ENCODE data around the gene ME3.

ME3 gene

GRCh38 chr11:86515297-86516094, 156.9 kb downstream of the ME3 start:
- Mint-ChIP-seq H3K4me1 (peaks cover 59% of the 10 kb centered on the region), H3K27ac (peak overlapping the region; percentile 83), H3K9me3 (no peaks in the 10 kb centered on the region), H3K27me3 (ENCODE audit: low read depth, poor library complexity) (no peaks in the 10 kb centered on the region), H3K4me3 (peak overlapping the region; percentile 19), H3K36me3 (ENCODE audit: low read depth) (no peaks in the 10 kb centered on the region)
- TF ChIP-seq CTCF (IDR thresholded peaks at IDR 0.05), result no peak
- DNase-seq, result no peak

- H3K27me3 Mint-ChIP-seq (ENCODE audit: low read depth, poor library complexity), result no peaks in the 10 kb centered on the region
- no peaks in the 10 kb centered on the region for H3K36me3 Mint-ChIP-seq (ENCODE audit: low read depth)
- no peak overlapping the region for H3K4me3 Mint-ChIP-seq
- H3K4me1 Mint-ChIP-seq, result peaks cover 56% of the 10 kb centered on the region
- DNase-seq, result no peak
- TF ChIP-seq CTCF (IDR thresholded peaks at IDR 0.05), result no peak
- peak overlapping the region; percentile 40 for H3K27ac Mint-ChIP-seq
- no peaks in the 10 kb centered on the region for H3K9me3 Mint-ChIP-seq
These were observed 158.0 kb downstream of the ME3 start for GRCh38 chr11:86514453-86514852.

- Mint-ChIP-seq H3K9me3 (no peaks in the 10 kb centered on the region), H3K36me3 (ENCODE audit: low read depth) (no peaks in the 10 kb centered on the region), H3K4me3 (no peak overlapping the region), H3K27ac (no peak overlapping the region), H3K27me3 (ENCODE audit: low read depth, poor library complexity) (no peaks in the 10 kb centered on the region), H3K4me1 (peaks cover 50% of the 10 kb centered on the region)
- DNase-seq, result no peak
- no peak for TF ChIP-seq CTCF (IDR thresholded peaks at IDR 0.05)
These were observed 158.6 kb downstream of the ME3 start for GRCh38 chr11:86513746-86514373.

GRCh38 chr11:86513138-86513537, 159.3 kb downstream of the ME3 start:
- no peak for DNase-seq

GRCh38 chr11:86511086-86511551, 161.3 kb downstream of the ME3 start:
- H3K36me3 Mint-ChIP-seq (ENCODE audit: low read depth), result no peaks in the 10 kb centered on the region
- H3K4me3 Mint-ChIP-seq, result no peak overlapping the region
- no peak overlapping the region for H3K27ac Mint-ChIP-seq
- no peak for DNase-seq
- H3K4me1 Mint-ChIP-seq, result peaks cover 24% of the 10 kb centered on the region
- no peaks in the 10 kb centered on the region for H3K9me3 Mint-ChIP-seq
- H3K27me3 Mint-ChIP-seq (ENCODE audit: low read depth, poor library complexity), result no peaks in the 10 kb centered on the region
- TF ChIP-seq CTCF (IDR thresholded peaks at IDR 0.05), result no peak

More at GRCh38 chr11:86513138-86513537, 159.3 kb downstream of the ME3 start:
- Mint-ChIP-seq H3K27me3 (ENCODE audit: low read depth, poor library complexity) (no peaks in the 10 kb centered on the region), H3K27ac (no peak overlapping the region), H3K4me1 (peaks cover 43% of the 10 kb centered on the region), H3K4me3 (no peak overlapping the region), H3K36me3 (ENCODE audit: low read depth) (no peaks in the 10 kb centered on the region), H3K9me3 (no peaks in the 10 kb centered on the region)
- TF ChIP-seq CTCF (IDR thresholded peaks at IDR 0.05), result no peak
